CD8-positive, alpha-beta memory T cell (primary cell): ENCODE data around the gene USP17L20. TPM values are rescaled to one million over a fixed set of nuclear protein-coding genes. Genes with fewer than 3 reads are reported as not detected.
"Not testable (repeated sequence)": the region's sequence is repeated elsewhere in the genome, so short reads cannot be mapped to it uniquely, and the experiment has no call there.

Experiments
- CTCF ChIA-PET: fragments of 350-600 bp; sonication (Branson Sonifier 250); formaldehyde crosslinking; loops from one replicate; lab custom pipeline; 2021; ENCODE audit warnings: antibody characterized with exemption; lab: Charles Lee
- POLR2A ChIA-PET: fragments of 350-600 bp; sonication (Branson Sonifier 250); formaldehyde crosslinking; loops from one replicate; lab custom pipeline; 2021; ENCODE audit warnings: antibody characterized with exemption; lab: Charles Lee
- DNase-seq, 5 donors: peaks; one replicate each; pipeline versions ENCODE4 v3.0.0 to v3.0.0-alpha.2; 2020 to 2022; ENCODE audit warnings: mixed read lengths in 1 of 5
- H3K27ac ChIP-seq: one replicate; pipeline ENCODE4 v1.7.0; 2013; ENCODE audit warnings: low read depth, mild to moderate bottlenecking, low read length, moderate library complexity
- H3K27me3 ChIP-seq: 2 replicates; pipeline ENCODE4 v1.7.0; 2013; ENCODE audit warnings: low read length, mild to moderate bottlenecking; ENCODE audit not compliant: insufficient read depth, poor library complexity, severe bottlenecking
- H3K36me3 ChIP-seq: 2 replicates; pipeline ENCODE4 v1.7.0; 2013; ENCODE audit warnings: mild to moderate bottlenecking, low read length, moderate library complexity; ENCODE audit not compliant: insufficient read depth
- H3K4me1 ChIP-seq: 2 replicates; pipeline ENCODE4 v1.7.0; 2013; ENCODE audit warnings: mild to moderate bottlenecking, low read length, moderate library complexity; ENCODE audit not compliant: insufficient read depth
- H3K4me3 ChIP-seq: 2 replicates; pipeline ENCODE4 v1.7.0; 2013; ENCODE audit warnings: mild to moderate bottlenecking, low read length
- H3K9me3 ChIP-seq: 2 replicates; pipeline ENCODE4 v1.7.0; 2013; ENCODE audit warnings: mild to moderate bottlenecking, low read length
- H3K27ac Mint-ChIP-seq, 8 donors: one replicate each; pipeline ENCODE4 v1.8.0; 2020 to 2021; ENCODE audit warnings: mixed read lengths in 8 of 8, mild to moderate bottlenecking in 6 of 8, inconsistent platforms in 3 of 8, moderate library complexity in 3 of 8
- H3K27me3 Mint-ChIP-seq, 2 donors: one replicate each; pipeline ENCODE4 v1.8.0; 2020 to 2021; ENCODE audit warnings: mixed read lengths in 2 of 2, mild to moderate bottlenecking in 1 of 2, moderate library complexity in 1 of 2
- H3K36me3 Mint-ChIP-seq, 3 donors: one replicate each; pipeline ENCODE4 v1.8.0; 2020 to 2021; ENCODE audit warnings: mixed read lengths in 3 of 3, inconsistent platforms in 1 of 3, mild to moderate bottlenecking in 1 of 3
- H3K4me1 Mint-ChIP-seq, 3 donors: one replicate each; pipeline ENCODE4 v1.8.0; 2020 to 2021; ENCODE audit warnings: mixed read lengths in 3 of 3, inconsistent platforms in 1 of 3, mild to moderate bottlenecking in 1 of 3
- H3K4me3 Mint-ChIP-seq, 7 donors: one replicate each; pipeline ENCODE4 v1.8.0; 2020 to 2021; ENCODE audit warnings: mixed read lengths in 7 of 7, mild to moderate bottlenecking in 6 of 7, moderate library complexity in 4 of 7, inconsistent platforms in 2 of 7
- H3K9me3 Mint-ChIP-seq, 5 donors: one replicate each; pipeline ENCODE4 v1.8.0; 2020 to 2022; ENCODE audit warnings: mixed read lengths in 5 of 5, mild to moderate bottlenecking in 3 of 5, moderate library complexity in 2 of 5, inconsistent platforms in 1 of 5
- polyA plus RNA-seq: library from polyadenylated mRNA; unstranded; fragments of 300-500 nt; fragmentation: Illumina TruSeq; gene quantifications from one replicate; pipeline ENCODE4 v1.2.3, GENCODE V29; 2021
- total RNA-seq, 2 experiments: library from RNA; stranded (reverse); gene quantifications; one replicate each; pipeline ENCODE4 v1.2.3, GENCODE V29; 2021

Gene USP17L20
- total and polyA plus RNA-seq, 3 experiments from 2014 or later, result not detected

DNA sequence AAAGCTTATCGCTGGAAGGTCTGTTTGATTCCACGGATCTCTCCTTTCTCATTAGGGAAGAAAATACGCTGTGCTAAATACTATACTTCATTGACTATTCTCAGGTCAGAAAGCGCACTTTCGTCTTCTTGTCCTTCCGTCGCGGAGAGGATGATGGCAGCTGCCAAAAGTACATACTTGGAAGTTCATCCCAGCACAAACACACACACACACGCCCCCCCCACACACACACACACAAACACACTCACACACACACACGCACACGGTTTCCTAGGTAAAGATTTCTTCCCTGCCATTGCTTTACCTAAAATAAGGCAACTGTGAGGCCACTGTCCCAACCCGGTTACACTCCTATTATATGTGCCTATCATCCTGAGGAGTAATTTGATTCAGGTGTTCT lies 19.5 kb upstream of the USP17L20 start:
- not testable (repeated sequence) for H3K4me3 Mint-ChIP-seq, H3K36me3 Mint-ChIP-seq

DNA sequence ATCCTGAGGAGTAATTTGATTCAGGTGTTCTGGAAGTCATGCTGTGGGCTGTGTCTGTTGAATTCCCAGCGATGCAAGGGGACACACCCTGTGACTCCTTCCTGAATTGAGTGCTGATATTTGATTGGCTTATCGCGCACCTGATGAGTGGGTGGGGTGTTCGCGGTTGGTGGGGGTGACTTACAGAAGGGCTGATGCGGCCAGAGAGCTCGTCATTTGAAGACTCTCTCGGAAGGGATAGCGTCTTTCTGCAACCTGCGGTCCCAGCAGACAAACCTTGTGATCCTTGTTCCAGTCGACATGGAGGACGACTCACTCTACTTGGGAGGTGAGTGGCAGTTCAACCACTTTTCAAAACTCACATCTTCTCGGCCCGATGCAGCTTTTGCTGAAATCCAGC lies 14.3 kb upstream of the USP17L20 start, which contains the start of gene USP17L17:
Gene USP17L17, plus strand, starts transcription at position 301 of the 400 bp plus-strand sequence. Its CDS starts 0 bp downstream, at position 301.
- H3K36me3 Mint-ChIP-seq, H3K27ac ChIP-seq, H3K9me3 ChIP-seq, CTCF ChIA-PET, H3K9me3 Mint-ChIP-seq, H3K4me3 Mint-ChIP-seq, H3K4me3 ChIP-seq, H3K4me1 Mint-ChIP-seq, POLR2A ChIA-PET, H3K27ac Mint-ChIP-seq, H3K36me3 ChIP-seq, DNase-seq, H3K27me3 ChIP-seq, H3K4me1 ChIP-seq, H3K27me3 Mint-ChIP-seq: not testable (repeated sequence)

More for the DNA sequence above, 19.5 kb upstream of the USP17L20 start:
- H3K27ac ChIP-seq, H3K36me3 ChIP-seq, H3K27ac Mint-ChIP-seq, POLR2A ChIA-PET, H3K27me3 ChIP-seq, H3K4me3 ChIP-seq, H3K9me3 Mint-ChIP-seq, H3K9me3 ChIP-seq, H3K4me1 ChIP-seq, H3K27me3 Mint-ChIP-seq, CTCF ChIA-PET, H3K4me1 Mint-ChIP-seq: not testable (repeated sequence)
- DNase-seq, result peak in 1 of 5 donors; percentile 16

DNA sequence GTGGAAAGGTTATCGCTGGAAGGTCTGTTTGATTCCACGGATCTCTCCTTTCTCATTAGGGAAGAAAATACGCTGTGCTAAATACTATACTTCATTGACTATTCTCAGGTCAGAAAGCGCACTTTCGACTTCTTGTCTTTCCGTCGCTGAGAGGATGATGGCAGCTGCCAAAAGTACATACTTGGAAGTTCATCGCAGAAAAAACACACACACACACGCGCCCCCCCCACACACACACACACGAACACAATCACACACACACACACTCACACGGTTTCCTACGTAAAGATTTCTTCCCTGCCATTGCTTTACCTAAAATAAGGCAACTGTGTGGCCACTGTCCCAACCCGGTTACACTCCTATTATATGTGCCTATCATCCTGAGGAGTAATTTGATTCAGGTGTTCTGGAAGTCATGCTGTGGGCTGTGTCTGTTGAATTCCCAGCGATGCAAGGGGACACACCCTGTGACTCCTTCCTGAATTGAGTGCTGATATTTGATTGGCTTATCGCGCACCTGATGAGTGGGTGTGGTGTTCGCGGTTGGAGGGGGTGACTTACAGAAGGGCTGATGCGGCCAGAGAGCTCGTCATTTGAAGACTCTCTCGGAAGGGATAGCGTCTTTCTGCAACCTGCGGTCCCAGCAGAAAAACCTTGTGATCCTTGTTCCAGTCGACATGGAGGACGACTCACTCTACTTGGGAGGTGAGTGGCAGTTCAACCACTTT lies 9.8 kb upstream of the USP17L20 start, which contains the start of gene USP17L18:
Gene USP17L18, plus strand, starts transcription at position 678 of the 728 bp plus-strand sequence. Its CDS starts 0 bp downstream, at position 678.
- H3K9me3 ChIP-seq, H3K4me1 Mint-ChIP-seq: not testable (repeated sequence)
- peak in 3 of 5 donors; percentile 0 to 32 (median 1) for DNase-seq

DNA sequence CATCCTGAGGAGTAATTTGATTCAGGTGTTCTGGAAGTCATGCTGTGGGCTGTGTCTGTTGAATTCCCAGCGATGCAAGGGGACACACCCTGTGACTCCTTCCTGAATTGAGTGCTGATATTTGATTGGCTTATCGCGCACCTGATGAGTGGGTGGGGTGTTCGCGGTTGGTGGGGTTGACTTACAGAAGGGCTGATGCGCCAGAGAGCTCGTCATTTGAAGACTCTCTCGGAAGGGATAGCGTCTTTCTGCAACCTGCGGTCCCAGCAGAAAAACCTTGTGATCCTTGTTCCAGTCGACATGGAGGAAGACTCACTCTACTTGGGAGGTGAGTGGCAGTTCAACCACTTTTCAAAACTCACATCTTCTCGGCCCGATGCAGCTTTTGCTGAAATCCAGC lies 4.8 kb upstream of the USP17L20 start, which contains the start of gene USP17L19:
Gene USP17L19, plus strand, starts transcription at position 301 of the 400 bp plus-strand sequence. Its CDS starts 0 bp downstream, at position 301.
- CTCF ChIA-PET, H3K27ac ChIP-seq: not testable (repeated sequence)

More for the DNA sequence above, 9.8 kb upstream of the USP17L20 start, which contains the start of gene USP17L18:
- H3K4me1 ChIP-seq, H3K4me3 Mint-ChIP-seq, H3K27ac ChIP-seq, H3K27ac Mint-ChIP-seq, CTCF ChIA-PET, H3K4me3 ChIP-seq, H3K27me3 Mint-ChIP-seq, H3K27me3 ChIP-seq, H3K36me3 Mint-ChIP-seq, H3K9me3 Mint-ChIP-seq, POLR2A ChIA-PET, H3K36me3 ChIP-seq: not testable (repeated sequence)

DNA sequence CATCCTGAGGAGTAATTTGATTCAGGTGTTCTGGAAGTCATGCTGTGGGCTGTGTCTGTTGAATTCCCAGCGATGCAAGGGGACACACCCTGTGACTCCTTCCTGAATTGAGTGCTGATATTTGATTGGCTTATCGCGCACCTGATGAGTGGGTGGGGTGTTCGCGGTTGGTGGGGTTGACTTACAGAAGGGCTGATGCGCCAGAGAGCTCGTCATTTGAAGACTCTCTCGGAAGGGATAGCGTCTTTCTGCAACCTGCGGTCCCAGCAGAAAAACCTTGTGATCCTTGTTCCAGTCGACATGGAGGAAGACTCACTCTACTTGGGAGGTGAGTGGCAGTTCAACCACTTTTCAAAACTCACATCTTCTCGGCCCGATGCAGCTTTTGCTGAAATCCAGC lies 4.6 kb downstream of the USP17L20 start, which contains the start of gene USP17L21:
Gene USP17L21, plus strand, starts transcription at position 301 of the 400 bp plus-strand sequence. Its CDS starts 0 bp downstream, at position 301.
- H3K27me3 ChIP-seq, DNase-seq, H3K9me3 ChIP-seq, H3K27me3 Mint-ChIP-seq, POLR2A ChIA-PET, H3K27ac Mint-ChIP-seq, H3K9me3 Mint-ChIP-seq, H3K4me3 ChIP-seq, H3K4me1 Mint-ChIP-seq, H3K4me3 Mint-ChIP-seq, H3K36me3 ChIP-seq, CTCF ChIA-PET, H3K36me3 Mint-ChIP-seq, H3K4me1 ChIP-seq, H3K27ac ChIP-seq: not testable (repeated sequence)

More for the DNA sequence above, 4.8 kb upstream of the USP17L20 start, which contains the start of gene USP17L19:
- POLR2A ChIA-PET, H3K27me3 Mint-ChIP-seq, H3K4me3 ChIP-seq, DNase-seq, H3K27ac Mint-ChIP-seq, H3K36me3 ChIP-seq, H3K27me3 ChIP-seq, H3K9me3 ChIP-seq, H3K9me3 Mint-ChIP-seq, H3K4me3 Mint-ChIP-seq, H3K4me1 Mint-ChIP-seq, H3K36me3 Mint-ChIP-seq, H3K4me1 ChIP-seq: not testable (repeated sequence)

DNA sequence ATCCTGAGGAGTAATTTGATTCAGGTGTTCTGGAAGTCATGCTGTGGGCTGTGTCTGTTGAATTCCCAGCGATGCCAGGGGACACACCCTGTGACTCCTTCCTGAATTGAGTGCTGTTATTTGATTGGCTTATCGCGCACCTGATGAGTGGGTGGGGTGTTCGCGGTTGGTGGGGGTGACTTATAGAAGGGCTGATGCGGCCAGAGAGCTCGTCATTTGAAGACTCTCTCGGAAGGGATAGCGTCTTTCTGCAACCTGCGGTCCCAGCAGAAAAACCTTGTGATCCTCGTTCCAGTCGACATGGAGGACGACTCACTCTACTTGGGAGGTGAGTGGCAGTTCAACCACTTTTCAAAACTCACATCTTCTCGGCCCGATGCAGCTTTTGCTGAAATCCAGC lies 9.4 kb downstream of the USP17L20 start, which contains the start of gene USP17L22:
Gene USP17L22, plus strand, starts transcription at position 301 of the 400 bp plus-strand sequence. Its CDS starts 0 bp downstream, at position 301.
- H3K4me3 ChIP-seq, H3K9me3 ChIP-seq, H3K27me3 ChIP-seq, H3K4me1 ChIP-seq, DNase-seq, H3K4me3 Mint-ChIP-seq, CTCF ChIA-PET, H3K27ac ChIP-seq, H3K4me1 Mint-ChIP-seq, H3K9me3 Mint-ChIP-seq, H3K36me3 Mint-ChIP-seq, POLR2A ChIA-PET, H3K27me3 Mint-ChIP-seq, H3K27ac Mint-ChIP-seq, H3K36me3 ChIP-seq: not testable (repeated sequence)

DNA sequence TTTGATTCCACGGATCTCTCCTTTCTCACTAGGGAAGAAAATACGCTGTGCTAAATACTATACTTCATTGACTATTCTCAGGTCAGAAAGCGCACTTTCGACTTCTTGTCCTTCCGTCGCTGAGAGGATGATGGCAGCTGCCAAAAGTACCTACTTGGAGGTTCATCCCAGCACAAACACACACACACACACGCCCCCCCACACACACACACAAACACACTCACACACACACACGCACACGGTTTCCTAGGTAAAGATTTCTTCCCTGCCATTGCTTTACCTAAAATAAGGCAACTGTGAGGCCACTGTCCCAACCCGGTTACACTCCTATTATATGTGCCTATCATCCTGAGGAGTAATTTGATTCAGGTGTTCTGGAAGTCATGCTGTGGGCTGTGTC lies 13.8 kb downstream of the USP17L20 start:
- H3K36me3 ChIP-seq, H3K27ac Mint-ChIP-seq, H3K36me3 Mint-ChIP-seq, H3K9me3 ChIP-seq, H3K4me1 Mint-ChIP-seq, CTCF ChIA-PET, H3K4me3 ChIP-seq, H3K9me3 Mint-ChIP-seq, H3K27me3 ChIP-seq, H3K27ac ChIP-seq, H3K4me3 Mint-ChIP-seq, H3K27me3 Mint-ChIP-seq, POLR2A ChIA-PET, H3K4me1 ChIP-seq: not testable (repeated sequence)
- DNase-seq, result peak in 4 of 5 donors; percentile 0 to 59 (median 10)
